GM18858 (cell line): Measurements from ENCODE around the gene SPATA20.

Experiments used
- ATAC-seq: cut with Tn5 transposase; IDR thresholded peaks from one replicate; pipeline ENCODE4 v1.9.1; 2021; ENCODE audit not compliant: unreplicated experiment

The SPATA20 gene

GRCh38 chr17:50594128-50594823, 47.3 kb downstream of the SPATA20 start:
- ATAC-seq, result no peak

- no peak for ATAC-seq
Measured at GRCh38 chr17:50594892-50595291, 47.9 kb downstream of the SPATA20 start.

DNA sequence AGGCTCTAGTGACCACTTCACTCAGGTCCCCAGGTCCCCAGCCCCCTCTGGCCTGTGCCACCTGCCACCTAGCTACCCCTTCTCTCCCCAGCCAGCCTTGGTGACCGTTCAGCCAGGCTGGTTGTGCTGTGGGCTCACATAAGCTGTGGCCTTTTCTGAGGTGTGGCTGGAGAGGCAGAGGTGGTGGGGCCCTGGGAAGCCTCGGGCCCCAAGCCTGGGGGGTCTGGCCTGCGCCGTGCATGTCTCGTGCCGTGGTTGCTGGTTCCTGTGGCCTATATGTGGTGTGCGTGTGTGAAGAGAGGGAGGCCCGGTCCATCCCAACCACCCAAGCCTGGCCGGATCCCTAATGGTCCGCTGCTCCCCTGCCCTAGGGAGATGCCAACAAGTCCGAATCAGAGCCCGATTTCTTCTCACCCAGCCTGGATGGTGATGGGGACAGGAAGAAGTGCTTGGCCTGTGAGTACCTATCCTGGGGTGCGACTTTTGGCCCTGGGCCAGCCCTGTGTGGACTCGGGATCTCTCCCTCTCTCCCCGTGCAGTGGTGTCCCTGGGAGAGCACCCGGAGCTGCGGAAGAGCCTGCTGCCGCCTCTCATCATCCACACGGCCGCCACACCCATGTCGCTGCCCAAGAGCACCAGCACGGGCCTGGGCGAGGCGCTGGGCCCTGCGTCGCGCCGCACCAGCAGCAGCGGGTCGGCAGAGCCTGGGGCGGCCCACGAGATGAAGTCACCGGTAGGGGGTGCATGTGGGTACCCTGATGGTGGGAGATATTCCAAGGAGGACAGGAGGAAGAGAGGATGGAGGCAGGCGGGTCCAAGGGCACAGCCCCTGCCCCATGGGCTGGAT, 49.4 kb downstream of the SPATA20 start:
- no peak for ATAC-seq

DNA sequence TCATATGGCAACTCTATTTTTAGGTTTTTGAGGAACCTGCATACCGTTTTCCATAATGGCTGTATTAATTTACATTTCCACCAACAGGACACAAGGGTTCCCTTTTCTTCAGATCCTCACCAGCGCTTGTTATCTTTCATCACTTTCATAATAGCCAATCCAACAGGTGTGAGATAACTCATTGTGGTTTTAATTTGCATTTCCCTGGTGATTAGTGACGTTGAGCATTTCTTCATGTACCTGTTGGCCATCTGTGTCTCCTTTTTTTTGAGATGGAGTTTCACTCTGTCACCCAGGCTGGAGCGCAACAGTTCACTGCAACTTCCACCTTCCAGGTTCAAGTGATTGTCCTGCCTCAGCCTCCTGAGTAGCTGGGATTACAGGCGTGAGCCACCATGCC, 51.5 kb downstream of the SPATA20 start:
- ATAC-seq, result no peak

DNA sequence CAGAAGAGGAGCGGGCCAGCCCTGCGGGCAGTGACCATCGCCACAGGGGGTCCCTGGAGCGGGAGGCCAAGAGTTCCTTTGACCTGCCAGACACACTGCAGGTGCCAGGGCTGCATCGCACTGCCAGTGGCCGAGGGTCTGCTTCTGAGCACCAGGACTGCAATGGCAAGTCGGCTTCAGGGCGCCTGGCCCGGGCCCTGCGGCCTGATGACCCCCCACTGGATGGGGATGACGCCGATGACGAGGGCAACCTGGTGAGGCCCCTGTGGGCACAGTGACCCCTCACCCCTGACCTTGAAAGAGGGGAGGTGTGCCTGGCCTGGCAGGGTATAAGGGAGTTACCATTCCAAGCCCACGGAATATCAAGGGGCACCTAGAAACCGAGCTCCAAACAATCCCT, 52.6 kb downstream of the SPATA20 start:
- no peak for ATAC-seq

DNA sequence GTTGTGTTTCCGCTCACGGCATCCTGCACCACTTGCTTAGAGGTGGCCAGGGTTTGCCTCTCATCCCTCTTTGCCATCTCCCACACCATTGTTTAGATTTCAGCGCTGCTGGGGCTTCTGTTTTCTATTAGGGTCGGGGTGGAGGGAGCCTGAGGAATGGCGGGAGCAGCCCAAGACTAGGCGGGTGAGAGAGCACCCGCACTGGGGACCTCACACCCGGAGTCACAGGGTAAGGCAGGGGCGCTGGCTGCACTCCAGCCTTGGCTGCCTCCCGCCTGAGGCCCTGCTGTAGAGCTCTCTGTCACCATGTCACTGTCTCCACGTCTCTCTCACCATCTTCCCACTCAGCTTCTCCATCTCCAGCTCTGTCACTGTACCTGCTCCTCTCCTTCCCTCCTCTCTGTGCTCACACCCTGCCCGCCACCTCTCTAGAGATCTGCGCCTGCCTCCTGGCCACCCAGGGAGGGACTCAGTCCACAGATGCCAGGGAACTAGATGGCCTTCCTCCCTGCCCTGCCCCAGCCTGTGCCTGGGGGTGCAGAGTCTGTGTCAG, 54.9 kb downstream of the SPATA20 start:
- no peak for ATAC-seq

GRCh38 chr17:50602836-50603235, 55.9 kb downstream of the SPATA20 start:
- no peak for ATAC-seq

- ATAC-seq, result no peak
Measured at GRCh38 chr17:50603340-50603739, 56.4 kb downstream of the SPATA20 start.

DNA sequence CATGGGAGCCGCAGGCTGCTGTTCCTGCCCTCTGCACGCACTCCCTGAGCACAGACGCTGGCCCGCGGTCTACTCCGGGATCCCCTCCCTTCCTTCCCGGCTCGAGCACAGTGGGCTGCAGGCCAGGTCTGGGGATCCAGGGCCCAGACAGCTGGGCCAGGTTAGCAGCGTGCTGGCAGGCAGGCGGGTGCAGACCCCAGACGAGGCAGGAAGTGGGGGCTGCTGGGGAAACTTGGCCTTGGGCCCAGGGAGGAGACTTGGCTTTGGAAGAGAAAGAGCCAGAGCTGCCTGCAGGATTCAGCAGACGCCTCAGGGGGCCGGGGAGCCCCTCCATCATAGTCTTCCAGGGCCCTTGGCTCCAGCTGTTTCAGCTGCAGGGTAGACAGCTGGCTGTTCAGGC, 57.5 kb downstream of the SPATA20 start:
- ATAC-seq, result no peak

DNA sequence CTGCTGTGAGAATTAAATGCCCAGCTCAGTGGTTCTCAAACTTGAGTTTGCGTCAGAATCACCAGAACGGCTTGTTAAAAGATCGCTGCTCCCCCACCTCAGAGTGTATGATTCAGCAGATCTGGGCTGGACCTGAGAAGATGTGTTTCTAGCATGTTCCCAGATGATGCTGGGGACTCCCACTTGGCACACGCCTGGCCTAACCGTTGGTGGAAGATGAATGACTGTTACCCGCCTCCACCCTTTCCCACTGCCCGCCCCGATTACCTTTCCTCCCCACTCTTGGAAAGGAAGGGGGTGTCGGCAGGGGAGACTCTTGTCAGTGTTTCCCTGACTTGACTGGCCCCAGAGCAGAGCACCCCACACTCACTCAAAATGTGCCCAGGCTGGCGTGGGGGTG, 58.5 kb downstream of the SPATA20 start:
- ATAC-seq, result no peak
